Keratinocyte (primary cell): Measurements from ENCODE around the gene EBF3. TPM values are rescaled to one million over a fixed set of nuclear protein-coding genes. Genes with fewer than 3 reads are reported as not detected.

Experiments used
- DNase-seq: peaks from one replicate; pipeline ENCODE4 v3.0.0-alpha.2; 2011; ENCODE audit warnings: low read depth, missing footprints, low spot score
- FAIRE-seq: peaks from 2 replicates; lab custom pipeline; 2011; peaks lifted over from hg19 to GRCh38; lab: Jason Lieb, UNC
- H2AFZ ChIP-seq: 2 replicates; pipeline ENCODE4 v1.6.0; 2012; ENCODE audit warnings: low read length, control low read depth, inconsistent platforms; ENCODE audit not compliant: control insufficient read depth
- H3K27ac ChIP-seq: 2 replicates; pipeline ENCODE4 v1.5.1; 2011; ENCODE audit warnings: low read length; ENCODE audit not compliant: control insufficient read depth, insufficient read depth
- H3K27me3 ChIP-seq: 3 replicates; pipeline ENCODE4 v1.6.0; 2011; ENCODE audit warnings: low read length; ENCODE audit not compliant: control insufficient read depth, insufficient read depth; ENCODE audit errors: extremely low read depth
- H3K36me3 ChIP-seq, 2 experiments: 2 replicates in 1 of 2; 3 replicates in 1 of 2; pipeline ENCODE4 v1.5.1; 2011; ENCODE audit warnings: low read length in 2 of 2, mild to moderate bottlenecking in 1 of 2; ENCODE audit not compliant: control insufficient read depth in 2 of 2, insufficient read depth in 2 of 2; ENCODE audit errors: extremely low read depth in 1 of 2
- H3K4me1 ChIP-seq: 3 replicates; pipeline ENCODE4 v1.5.1; 2011; ENCODE audit warnings: low read length; ENCODE audit not compliant: control insufficient read depth, insufficient read depth; ENCODE audit errors: extremely low read depth
- H3K4me2 ChIP-seq: 3 replicates; pipeline ENCODE4 v1.6.0; 2011; ENCODE audit warnings: low read depth, low read length; ENCODE audit not compliant: control insufficient read depth, insufficient read depth; ENCODE audit errors: extremely low read depth
- H3K4me3 ChIP-seq, 3 experiments: fragments of 200-600 bp in 1 of 3; sonication (generic) in 1 of 3; 2 replicates in 2 of 3; 3 replicates in 1 of 3; pipeline ENCODE4 v1.5.1; 2011 to 2016; ENCODE audit warnings: low read length in 3 of 3, mild to moderate bottlenecking in 3 of 3, control low read depth in 2 of 3, inconsistent platforms in 1 of 3, low read depth in 1 of 3, mixed read lengths in 1 of 3, mixed run types in 1 of 3, moderate library complexity in 1 of 3; ENCODE audit not compliant: control insufficient read depth in 2 of 3, insufficient read depth in 2 of 3; ENCODE audit errors: extremely low read depth in 1 of 3
- H3K79me2 ChIP-seq: 2 replicates; pipeline ENCODE4 v1.6.0; 2012; ENCODE audit warnings: low read length; ENCODE audit not compliant: control insufficient read depth, insufficient read depth
- H3K9ac ChIP-seq: 3 replicates; pipeline ENCODE4 v1.6.0; 2011; ENCODE audit warnings: low read length; ENCODE audit not compliant: control insufficient read depth, insufficient read depth; ENCODE audit errors: extremely low read depth
- H3K9me1 ChIP-seq: 3 replicates; pipeline ENCODE4 v1.6.0; 2011; ENCODE audit warnings: low read length; ENCODE audit not compliant: control insufficient read depth, insufficient read depth; ENCODE audit errors: extremely low read depth
- H3K9me3 ChIP-seq: 2 replicates; pipeline ENCODE4 v1.5.1; 2012; ENCODE audit warnings: low read depth, low read length; ENCODE audit not compliant: control insufficient read depth
- H4K20me1 ChIP-seq: 3 replicates; pipeline ENCODE4 v1.6.0; 2011; ENCODE audit warnings: low read length; ENCODE audit not compliant: control insufficient read depth, insufficient read depth; ENCODE audit errors: extremely low read depth
- EZH2 ChIP-seq: IDR thresholded peaks from one replicate; pipeline ENCODE4 v1.6.1; 2012; ENCODE audit warnings: inconsistent platforms, mild to moderate bottlenecking, low read length, moderate library complexity
- dilution Hi-C: fragments of 300-500 bp; cut with MboI; formaldehyde crosslinking; loops from one replicate; pipeline ENCODE4 v1.7.0; 2020; ENCODE audit warnings: low sequenced_read_pairs; ENCODE audit not compliant: extremely low pct_ligation_motif_present
- polyA plus RNA-seq, 5 experiments: library from polyadenylated mRNA; depleted of rRNA in 3 of 5; stranded (reverse) in 3 of 5; stranded (forward) in 1 of 5; unstranded in 1 of 5; fragments of >200 nt; gene quantifications; 1 replicate in 1 of 5; 2 replicates in 3 of 5; 3 replicates in 1 of 5; pipeline versions ENCODE4 v1.2.1 to v1.2.3, GENCODE V29; 2011 to 2012; ENCODE audit warnings: missing spikeins in 2 of 5, low read depth in 1 of 5, low replicate concordance in 1 of 5
- TF ChIP-seq, protein P1 (sequence below), 3 experiments: IDR thresholded peaks in 1 of 3; conservative IDR thresholded peaks in 1 of 3; optimal IDR thresholded peaks in 1 of 3; 2 replicates in 2 of 3; 3 replicates in 1 of 3; pipeline versions ENCODE3 to v1.5.1; 2011; ENCODE audit warnings: low read length in 3 of 3, mild to moderate bottlenecking in 3 of 3, moderate library complexity in 2 of 3, control low read depth in 1 of 3, inconsistent platforms in 1 of 3; ENCODE audit not compliant: insufficient read depth in 2 of 3; ENCODE audit errors: extremely low read depth in 1 of 3

EBF3 gene
- polyA plus RNA-seq, 1 donor (not counting 4 experiments of a cell fraction or from before 2014, with no cell fraction given), result not detected

DNA sequence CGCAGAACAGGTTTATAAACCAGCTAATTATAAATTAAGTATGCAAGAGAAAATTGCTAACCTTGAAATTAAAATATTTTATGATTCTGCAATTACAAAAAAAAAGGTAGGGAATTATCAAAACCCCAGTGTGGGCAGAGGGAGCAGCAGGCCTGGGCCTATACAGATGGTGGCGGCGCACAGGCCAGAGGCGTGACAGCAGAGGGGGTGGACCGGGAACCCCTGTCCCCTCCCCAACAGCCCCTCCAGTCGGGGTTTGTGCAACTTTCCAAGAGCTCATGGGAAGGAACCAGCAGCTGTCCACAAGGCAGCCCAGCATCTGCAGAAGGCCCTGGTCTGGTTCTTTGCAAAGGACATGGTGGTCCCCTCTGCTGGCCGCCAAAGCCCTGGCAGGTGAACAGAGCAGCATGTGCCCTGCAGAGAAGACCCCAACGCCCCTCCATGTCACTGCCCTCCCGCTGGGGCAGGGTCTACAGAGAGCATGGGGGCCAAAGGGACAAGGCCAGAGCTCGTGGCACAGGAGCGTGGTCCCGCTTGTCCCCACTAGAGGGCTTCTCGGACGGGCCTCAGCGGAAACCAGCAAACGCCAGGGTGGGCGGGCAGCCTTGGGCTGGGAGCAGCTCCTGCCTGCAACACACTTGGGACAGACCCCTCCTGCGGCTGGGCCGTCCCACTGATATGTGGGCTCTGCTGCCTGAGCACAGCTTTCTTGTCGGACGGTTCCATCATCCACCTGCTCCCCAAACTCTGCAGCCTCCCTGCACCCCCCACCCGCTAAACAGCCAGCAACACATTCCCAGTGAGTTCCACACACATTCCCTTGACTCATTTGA lies 75.1 kb downstream of the EBF3 start:
- Histone ChIP-seq H4K20me1 (no peaks in the 10 kb centered on the region), H3K4me1 (no peaks in the 10 kb centered on the region), H3K79me2 (no peaks in the 10 kb centered on the region), H3K4me2 (no peak overlapping the region), H3K9ac (no peak overlapping the region), H3K27ac (no peak overlapping the region), H3K27me3 (no peaks in the 10 kb centered on the region), H3K4me3 (no peak overlapping the region), H3K9me1 (no peaks in the 10 kb centered on the region), H3K9me3 (no peaks in the 10 kb centered on the region), H3K36me3 (no peaks in the 10 kb centered on the region), H2AFZ (no peak overlapping the region)
- DNase-seq (no peak), FAIRE-seq (no peak)
- TF ChIP-seq EZH2, result no peak
- TF ChIP-seq, protein P1, sequence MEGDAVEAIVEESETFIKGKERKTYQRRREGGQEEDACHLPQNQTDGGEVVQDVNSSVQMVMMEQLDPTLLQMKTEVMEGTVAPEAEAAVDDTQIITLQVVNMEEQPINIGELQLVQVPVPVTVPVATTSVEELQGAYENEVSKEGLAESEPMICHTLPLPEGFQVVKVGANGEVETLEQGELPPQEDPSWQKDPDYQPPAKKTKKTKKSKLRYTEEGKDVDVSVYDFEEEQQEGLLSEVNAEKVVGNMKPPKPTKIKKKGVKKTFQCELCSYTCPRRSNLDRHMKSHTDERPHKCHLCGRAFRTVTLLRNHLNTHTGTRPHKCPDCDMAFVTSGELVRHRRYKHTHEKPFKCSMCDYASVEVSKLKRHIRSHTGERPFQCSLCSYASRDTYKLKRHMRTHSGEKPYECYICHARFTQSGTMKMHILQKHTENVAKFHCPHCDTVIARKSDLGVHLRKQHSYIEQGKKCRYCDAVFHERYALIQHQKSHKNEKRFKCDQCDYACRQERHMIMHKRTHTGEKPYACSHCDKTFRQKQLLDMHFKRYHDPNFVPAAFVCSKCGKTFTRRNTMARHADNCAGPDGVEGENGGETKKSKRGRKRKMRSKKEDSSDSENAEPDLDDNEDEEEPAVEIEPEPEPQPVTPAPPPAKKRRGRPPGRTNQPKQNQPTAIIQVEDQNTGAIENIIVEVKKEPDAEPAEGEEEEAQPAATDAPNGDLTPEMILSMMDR (optimal IDR thresholded peaks at IDR 0.05 in 1 of 3, IDR thresholded peaks at IDR 0.05 in 1 of 3, conservative IDR thresholded peaks at IDR 0.05 in 1 of 3; ENCODE audit: extremely low read depth in 1 of 3, insufficient read depth in 2 of 3, low read length in 3 of 3), result peak in 2 of 3 experiments; percentile 28 to 49
- dilution Hi-C loops, result no loop called here

DNA sequence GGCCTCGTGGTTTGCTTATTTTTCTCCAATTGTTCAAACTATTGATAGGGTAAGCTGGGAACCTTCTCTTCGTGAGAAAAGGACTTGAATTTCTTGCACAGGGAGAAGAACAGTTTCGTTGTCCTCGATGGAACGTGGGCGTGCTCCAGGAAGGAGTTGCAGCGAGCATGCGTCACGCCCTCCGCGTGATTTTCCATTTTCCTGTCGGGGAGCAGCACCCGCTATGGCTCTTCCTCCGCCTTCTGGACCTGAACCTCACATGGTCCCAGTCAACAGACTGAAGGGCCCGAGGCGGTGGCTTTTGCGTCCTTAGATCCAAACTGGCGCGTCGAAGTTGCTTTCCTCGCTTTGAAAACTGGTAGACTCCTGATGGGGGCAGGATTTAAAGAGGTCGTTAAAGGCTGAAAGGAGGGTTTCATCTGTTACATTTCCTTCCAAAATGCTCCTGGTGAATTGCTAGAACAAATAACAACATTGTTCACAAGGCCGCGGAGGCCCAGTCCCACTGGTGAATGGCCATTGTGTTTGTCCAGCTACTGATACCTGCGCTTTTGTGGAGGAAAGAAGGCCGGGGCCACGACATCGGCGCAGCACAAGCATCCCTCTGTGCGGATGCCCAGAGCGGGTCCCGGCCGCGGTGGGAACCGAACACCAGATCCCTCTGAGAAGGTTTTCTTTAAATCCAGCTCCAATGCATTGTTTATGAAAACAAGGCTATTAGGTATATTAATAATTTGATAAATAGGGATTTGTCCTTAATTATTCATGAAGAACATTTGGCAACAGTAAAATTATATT lies 75.9 kb downstream of the EBF3 start:
- Histone ChIP-seq H3K9me1 (no peaks in the 10 kb centered on the region), H3K4me2 (no peak overlapping the region), H2AFZ (no peak overlapping the region), H4K20me1 (no peaks in the 10 kb centered on the region), H3K4me1 (no peaks in the 10 kb centered on the region), H3K36me3 (no peaks in the 10 kb centered on the region), H3K27me3 (no peaks in the 10 kb centered on the region), H3K79me2 (no peaks in the 10 kb centered on the region), H3K9ac (no peak overlapping the region), H3K27ac (no peak overlapping the region), H3K9me3 (no peaks in the 10 kb centered on the region), H3K4me3 (no peak overlapping the region)
- dilution Hi-C loops, result no loop called here
- FAIRE-seq (no peak), DNase-seq (no peak)
- TF ChIP-seq, protein P1 (optimal IDR thresholded peaks at IDR 0.05 in 1 of 3, IDR thresholded peaks at IDR 0.05 in 1 of 3, conservative IDR thresholded peaks at IDR 0.05 in 1 of 3; ENCODE audit: extremely low read depth in 1 of 3, insufficient read depth in 2 of 3, low read length in 3 of 3), result no peak
- no peak for TF ChIP-seq EZH2
